Measurements from ENCODE around the gene ZNF496.

- TF ChIP-seq CTCF (IDR thresholded peaks at IDR 0.05) (no peak), POLR2A (IDR thresholded peaks at IDR 0.05) (no peak), POLR2AphosphoS5 (IDR thresholded peaks at IDR 0.05; ENCODE audit: insufficient read depth in 1 of 2, low read depth in 1 of 2) (no peak)
Observed at GRCh38 chr1:247352175-247352574, 20.5 kb upstream of the ZNF496 start.
